CD4-positive, alpha-beta memory T cell (primary cell): ENCODE measurements around the gene GLRA3. TPM values are rescaled to one million over a fixed set of nuclear protein-coding genes. Genes with fewer than 3 reads are reported as not detected.

ENCODE experiments used
- CTCF ChIA-PET: fragments of 350-600 bp; sonication (Branson Sonifier 250); formaldehyde crosslinking; loops from one replicate; lab custom pipeline; 2021; ENCODE audit warnings: inconsistent platforms; ENCODE audit not compliant: partially characterized antibody; lab: Charles Lee
- POLR2A ChIA-PET: fragments of 350-600 bp; sonication (Branson Sonifier 250); formaldehyde crosslinking; loops from one replicate; lab custom pipeline; 2021; ENCODE audit not compliant: partially characterized antibody; lab: Charles Lee
- DNase-seq, 5 donors: peaks; one replicate each; pipeline versions ENCODE4 v3.0.0 to v3.0.0-alpha.2; 2020 to 2022; ENCODE audit warnings: mixed read lengths in 1 of 5
- H3K27ac ChIP-seq: one replicate; pipeline ENCODE4 v1.7.0; 2013; ENCODE audit warnings: low read depth, low read length
- H3K27me3 ChIP-seq: 2 replicates; pipeline ENCODE4 v1.7.0; 2013; ENCODE audit warnings: mild to moderate bottlenecking, low read length, moderate library complexity; ENCODE audit not compliant: insufficient read depth
- H3K36me3 ChIP-seq: 2 replicates; pipeline ENCODE4 v1.7.0; 2013; ENCODE audit warnings: mild to moderate bottlenecking, low read length, moderate library complexity; ENCODE audit not compliant: insufficient read depth
- H3K4me1 ChIP-seq: 2 replicates; pipeline ENCODE4 v1.7.0; 2013; ENCODE audit warnings: mild to moderate bottlenecking, low read length, moderate library complexity; ENCODE audit not compliant: insufficient read depth
- H3K4me3 ChIP-seq, 2 donors: one replicate each; pipeline ENCODE4 v1.7.0; 2013; ENCODE audit warnings: low read length in 2 of 2, mild to moderate bottlenecking in 1 of 2
- H3K9me3 ChIP-seq, 2 donors: one replicate each; pipeline ENCODE4 v1.7.0; 2013; ENCODE audit warnings: low read length in 2 of 2, control low read depth in 1 of 2; ENCODE audit not compliant: control insufficient read depth in 1 of 2
- H3K27ac Mint-ChIP-seq, 7 donors: one replicate each; pipeline ENCODE4 v1.8.0; 2020 to 2021; ENCODE audit warnings: mixed read lengths in 7 of 7, mild to moderate bottlenecking in 6 of 7, inconsistent platforms in 3 of 7, moderate library complexity in 3 of 7
- H3K27me3 Mint-ChIP-seq, 2 donors: one replicate each; pipeline ENCODE4 v1.8.0; 2020 to 2021; ENCODE audit warnings: mixed read lengths in 2 of 2
- H3K36me3 Mint-ChIP-seq, 2 donors: one replicate each; pipeline ENCODE4 v1.8.0; 2020 to 2021; ENCODE audit warnings: mixed read lengths in 2 of 2, inconsistent platforms in 1 of 2, mild to moderate bottlenecking in 1 of 2
- H3K4me1 Mint-ChIP-seq, 4 donors: one replicate each; pipeline ENCODE4 v1.8.0; 2020 to 2021; ENCODE audit warnings: mixed read lengths in 4 of 4, mild to moderate bottlenecking in 1 of 4
- H3K4me3 Mint-ChIP-seq, 8 donors: one replicate each; pipeline ENCODE4 v1.8.0; 2020 to 2021; ENCODE audit warnings: mixed read lengths in 8 of 8, mild to moderate bottlenecking in 7 of 8, moderate library complexity in 6 of 8, inconsistent platforms in 3 of 8
- H3K9me3 Mint-ChIP-seq, 8 donors: one replicate each; pipeline ENCODE4 v1.8.0; 2020 to 2021; ENCODE audit warnings: mixed read lengths in 8 of 8, mild to moderate bottlenecking in 5 of 8, inconsistent platforms in 3 of 8, moderate library complexity in 1 of 8
- intact Hi-C: fragments of 100-400 bp; cut with micrococcal nuclease; formaldehyde crosslinking; loops from one replicate; pipeline ENCODE4 v1.15.1; 2023
- polyA plus RNA-seq, 2 donors: library from polyadenylated mRNA; unstranded; fragments of 300-500 nt; fragmentation: Illumina TruSeq; gene quantifications; one replicate each; pipeline ENCODE4 v1.2.3, GENCODE V29; 2021
- total RNA-seq, 2 experiments: library from RNA; stranded (reverse); gene quantifications; one replicate each; pipeline ENCODE4 v1.2.3, GENCODE V29; 2021

GLRA3 gene
- total and polyA plus RNA-seq, 4 experiments from 2014 or later, result not detected

GRCh38 chr4:174665799-174666198, 163.2 kb downstream of the GLRA3 start:
- no peaks in the 10 kb centered on the region for H3K36me3 ChIP-seq
- Mint-ChIP-seq H3K9me3 (peaks cover 0 to 6% (median under 1%) of the 10 kb centered on the region in 8 donors), H3K36me3 (no peaks in the 10 kb centered on the region), H3K4me3 (no peak overlapping the region), H3K4me1 (no peaks in the 10 kb centered on the region), H3K27ac (no peak overlapping the region), H3K27me3 (no peaks in the 10 kb centered on the region)
- no peaks in the 10 kb centered on the region for H3K9me3 ChIP-seq
- CTCF ChIA-PET, result no interaction called here
- H3K4me3 ChIP-seq, result no peak overlapping the region
- no peak for DNase-seq
- H3K27me3 ChIP-seq, result no peaks in the 10 kb centered on the region
- H3K27ac ChIP-seq, result no peak overlapping the region
- intact Hi-C loops, result no loop called here
- H3K4me1 ChIP-seq, result no peaks in the 10 kb centered on the region
- POLR2A ChIA-PET, result no interaction called here

- peaks cover 0 to 6% (median under 1%) of the 10 kb centered on the region in 8 donors for H3K9me3 Mint-ChIP-seq
- Histone ChIP-seq H3K4me1 (no peaks in the 10 kb centered on the region), H3K9me3 (no peaks in the 10 kb centered on the region), H3K27me3 (no peaks in the 10 kb centered on the region), H3K4me3 (no peak overlapping the region), H3K36me3 (no peaks in the 10 kb centered on the region), H3K27ac (no peak overlapping the region)
- H3K4me1 Mint-ChIP-seq, result no peaks in the 10 kb centered on the region
- no peaks in the 10 kb centered on the region for H3K27me3 Mint-ChIP-seq
- no peak overlapping the region for H3K27ac Mint-ChIP-seq
- no peak overlapping the region for H3K4me3 Mint-ChIP-seq
- H3K36me3 Mint-ChIP-seq, result no peaks in the 10 kb centered on the region
- CTCF ChIA-PET, result no interaction called here
- DNase-seq, result no peak
- intact Hi-C loops, result no loop called here
- POLR2A ChIA-PET, result no interaction called here
Observed at GRCh38 chr4:174663216-174663615, 165.8 kb downstream of the GLRA3 start.

GRCh38 chr4:174658246-174658645, 170.8 kb downstream of the GLRA3 start:
- Histone ChIP-seq H3K4me1 (no peaks in the 10 kb centered on the region), H3K9me3 (no peaks in the 10 kb centered on the region), H3K4me3 (no peak overlapping the region), H3K27me3 (no peaks in the 10 kb centered on the region), H3K36me3 (no peaks in the 10 kb centered on the region), H3K27ac (no peak overlapping the region)
- Mint-ChIP-seq H3K27ac (no peak overlapping the region), H3K27me3 (no peaks in the 10 kb centered on the region), H3K36me3 (no peaks in the 10 kb centered on the region), H3K4me3 (no peak overlapping the region), H3K9me3 (peaks cover 0 to 2% (median 0%) of the 10 kb centered on the region in 8 donors), H3K4me1 (no peaks in the 10 kb centered on the region)
- ChIA-PET CTCF (no interaction called here), POLR2A (no interaction called here)
- no peak for DNase-seq
- intact Hi-C loops, result no loop called here

- Mint-ChIP-seq H3K36me3 (no peaks in the 10 kb centered on the region), H3K4me3 (no peak overlapping the region), H3K27me3 (no peaks in the 10 kb centered on the region), H3K27ac (no peak overlapping the region), H3K9me3 (peaks cover 0 to 2% (median 0%) of the 10 kb centered on the region in 8 donors), H3K4me1 (no peaks in the 10 kb centered on the region)
- ChIA-PET CTCF (no interaction called here), POLR2A (no interaction called here)
- H3K9me3 ChIP-seq, result no peaks in the 10 kb centered on the region
- no peak for DNase-seq
- H3K27me3 ChIP-seq, result no peaks in the 10 kb centered on the region
- intact Hi-C loops, result no loop called here
- no peaks in the 10 kb centered on the region for H3K36me3 ChIP-seq
- no peaks in the 10 kb centered on the region for H3K4me1 ChIP-seq
- H3K27ac ChIP-seq, result no peak overlapping the region
- H3K4me3 ChIP-seq, result no peak overlapping the region
Observed at GRCh38 chr4:174657472-174657871, 171.6 kb downstream of the GLRA3 start.

- Mint-ChIP-seq H3K4me3 (no peak overlapping the region), H3K36me3 (no peaks in the 10 kb centered on the region), H3K9me3 (no peaks in the 10 kb centered on the region), H3K27me3 (no peaks in the 10 kb centered on the region), H3K4me1 (no peaks in the 10 kb centered on the region), H3K27ac (no peak overlapping the region)
- no peaks in the 10 kb centered on the region for H3K36me3 ChIP-seq
- POLR2A ChIA-PET, result no interaction called here
- no peaks in the 10 kb centered on the region for H3K27me3 ChIP-seq
- H3K4me1 ChIP-seq, result no peaks in the 10 kb centered on the region
- no peak overlapping the region for H3K4me3 ChIP-seq
- H3K27ac ChIP-seq, result no peak overlapping the region
- DNase-seq, result peak in 1 of 5 donors; percentile 30
- no peaks in the 10 kb centered on the region for H3K9me3 ChIP-seq
- intact Hi-C loops, result no loop called here
- CTCF ChIA-PET, result no interaction called here
Observed at GRCh38 chr4:174654634-174655033, 174.4 kb downstream of the GLRA3 start.

- Histone ChIP-seq H3K9me3 (no peaks in the 10 kb centered on the region), H3K36me3 (no peaks in the 10 kb centered on the region), H3K27me3 (no peaks in the 10 kb centered on the region), H3K4me3 (no peak overlapping the region), H3K4me1 (no peaks in the 10 kb centered on the region), H3K27ac (no peak overlapping the region)
- Mint-ChIP-seq H3K27ac (no peak overlapping the region), H3K4me3 (no peak overlapping the region), H3K9me3 (no peaks in the 10 kb centered on the region), H3K4me1 (no peaks in the 10 kb centered on the region), H3K27me3 (no peaks in the 10 kb centered on the region), H3K36me3 (no peaks in the 10 kb centered on the region)
- CTCF ChIA-PET, result no interaction called here
- intact Hi-C loops, result no loop called here
- DNase-seq, result no peak
- POLR2A ChIA-PET, result no interaction called here
Observed at GRCh38 chr4:174650711-174651355, 178.2 kb downstream of the GLRA3 start.

GRCh38 chr4:174648812-174649211, 180.2 kb downstream of the GLRA3 start:
- intact Hi-C loops, result no loop called here
- H3K27ac Mint-ChIP-seq, result no peak overlapping the region
- H3K4me1 Mint-ChIP-seq, result no peaks in the 10 kb centered on the region
- H3K27me3 Mint-ChIP-seq, result no peaks in the 10 kb centered on the region
- CTCF ChIA-PET, result no interaction called here
- Histone ChIP-seq H3K4me1 (no peaks in the 10 kb centered on the region), H3K9me3 (no peaks in the 10 kb centered on the region), H3K4me3 (no peak overlapping the region), H3K36me3 (no peaks in the 10 kb centered on the region), H3K27me3 (no peaks in the 10 kb centered on the region), H3K27ac (no peak overlapping the region)
- no peak overlapping the region for H3K4me3 Mint-ChIP-seq
- H3K36me3 Mint-ChIP-seq, result no peaks in the 10 kb centered on the region
- H3K9me3 Mint-ChIP-seq, result no peaks in the 10 kb centered on the region
- POLR2A ChIA-PET, result no interaction called here
- DNase-seq, result no peak

- H3K36me3 Mint-ChIP-seq, result no peaks in the 10 kb centered on the region
- no peak overlapping the region for H3K27ac Mint-ChIP-seq
- H3K4me1 Mint-ChIP-seq, result no peaks in the 10 kb centered on the region
- CTCF ChIA-PET, result no interaction called here
- Histone ChIP-seq H3K27me3 (no peaks in the 10 kb centered on the region), H3K4me1 (no peaks in the 10 kb centered on the region), H3K9me3 (no peaks in the 10 kb centered on the region), H3K4me3 (no peak overlapping the region), H3K36me3 (no peaks in the 10 kb centered on the region), H3K27ac (no peak overlapping the region)
- H3K27me3 Mint-ChIP-seq, result no peaks in the 10 kb centered on the region
- intact Hi-C loops, result no loop called here
- POLR2A ChIA-PET, result no interaction called here
- no peak for DNase-seq
- no peak overlapping the region for H3K4me3 Mint-ChIP-seq
- no peaks in the 10 kb centered on the region for H3K9me3 Mint-ChIP-seq
Observed at GRCh38 chr4:174646326-174646725, 182.7 kb downstream of the GLRA3 start.
